ENCODE results near the gene OS9.
A peak's percentile ranks its signal among the peaks of the same experiment; 100 is the strongest.

Gene OS9

GRCh38 chr12:57754411-57755193 is 60.7 kb downstream of the OS9 start, which contains the start of gene MARCHF9:
Gene MARCHF9 (plus strand): TSS chr12:57755103. CDS start chr12:57755529, 426 bp downstream.
- Histone ChIP-seq H3K4me1 (peaks cover 43 to 59% (median 51%) of the 10 kb centered on the region in 10 experiments), H3K9ac (peak within 1 kb of the TSS; percentile 50 to 87 (median 73)), H3K27ac (peak within 1 kb of the TSS in 5 of 11 experiments; percentile 7 to 67 (median 52); a peak in 9 of 22 replicates), H3K9me3 (replicated peaks in 1 of 11) (no peaks in the 10 kb centered on the region), H3K27me3 (peaks cover 39 to 66% (median 66%) of the 10 kb centered on the region in 11 experiments), H4K20me1 (peaks cover under 1 to 42% (median 13%) of the 10 kb centered on the region in 11 experiments; a peak in 15 of 22 replicates), H3K36me3 (peaks cover 16 to 33% (median 16%) of the 10 kb centered on the region in 11 experiments), H3K4me3 (peak within 1 kb of the TSS; percentile 60 to 84 (median 69)), H3K4me2 (peak within 1 kb of the TSS; percentile 93 to 100 (median 99))
- TF ChIP-seq Cebpa-rat (IDR thresholded peaks at IDR 0.05), result no peak

GRCh38 chr12:57755194-57755453 is 61.2 kb downstream of the OS9 start:
- H3K4me3 ChIP-seq, result peak overlapping the region; percentile 60 to 84 (median 69)
- H3K4me2 ChIP-seq, result peak overlapping the region in 10 of 11 experiments; percentile 66 to 100 (median 98); a peak in 14 of 22 replicates
- peaks cover 43 to 54% (median 50%) of the 10 kb centered on the region in 10 experiments for H3K4me1 ChIP-seq
- H3K9me3 ChIP-seq (replicated peaks in 1 of 11), result no peaks in the 10 kb centered on the region
- H3K36me3 ChIP-seq, result peaks cover 10 to 27% (median 11%) of the 10 kb centered on the region in 11 experiments
- no peak for TF ChIP-seq Cebpa-rat (IDR thresholded peaks at IDR 0.05)
- H4K20me1 ChIP-seq, result peaks cover 3 to 40% (median 18%) of the 10 kb centered on the region in 11 experiments; a peak in 15 of 22 replicates
- no peak overlapping the region; a peak in 1 of 22 replicates for H3K27ac ChIP-seq
- peak overlapping the region in 8 of 11 experiments; percentile 45 to 82 (median 54); a peak in 7 of 22 replicates for H3K9ac ChIP-seq
- H3K27me3 ChIP-seq, result peaks cover 39 to 66% (median 66%) of the 10 kb centered on the region in 11 experiments

- Histone ChIP-seq H3K36me3 (peaks cover 5 to 22% (median 5%) of the 10 kb centered on the region in 11 experiments), H3K4me2 (peak overlapping the region; percentile 93 to 100 (median 99)), H3K27me3 (peaks cover 39 to 71% (median 66%) of the 10 kb centered on the region in 11 experiments), H3K4me3 (peak overlapping the region; percentile 60 to 84 (median 69)), H3K9me3 (replicated peaks in 1 of 11) (no peaks in the 10 kb centered on the region), H3K9ac (peak overlapping the region; percentile 50 to 87 (median 73)), H3K4me1 (peaks cover 38 to 48% (median 44%) of the 10 kb centered on the region in 10 experiments), H4K20me1 (peaks cover 3 to 40% (median 20%) of the 10 kb centered on the region in 11 experiments; a peak in 15 of 22 replicates), H3K27ac (peak overlapping the region in 5 of 11 experiments; percentile 7 to 67 (median 52); a peak in 9 of 22 replicates)
- no peak for TF ChIP-seq Cebpa-rat (IDR thresholded peaks at IDR 0.05)
These were observed 61.8 kb downstream of the OS9 start for GRCh38 chr12:57755454-57756372.

GRCh38 chr12:57756406-57757341 is 62.7 kb downstream of the OS9 start:
- Histone ChIP-seq H3K4me2 (peak overlapping the region; percentile 93 to 100 (median 99)), H3K4me3 (peak overlapping the region; percentile 60 to 84 (median 69); a peak in 18 of 20 replicates), H3K4me1 (peaks cover 31 to 40% (median 37%) of the 10 kb centered on the region in 10 experiments), H4K20me1 (peaks cover 3 to 43% (median 18%) of the 10 kb centered on the region in 11 experiments; a peak in 13 of 22 replicates), H3K36me3 (peaks cover 0 to 18% (median 0%) of the 10 kb centered on the region in 11 experiments; a peak in 9 of 22 replicates), H3K9ac (peak overlapping the region in 5 of 11 experiments; percentile 70 to 87 (median 77); a peak in 10 of 22 replicates), H3K9me3 (replicated peaks in 1 of 11) (no peaks in the 10 kb centered on the region), H3K27me3 (peaks cover 39 to 81% (median 75%) of the 10 kb centered on the region in 11 experiments), H3K27ac (peak overlapping the region in 3 of 11 experiments; percentile 52 to 67 (median 63); a peak in 6 of 22 replicates)
- no peak for TF ChIP-seq Cebpa-rat (IDR thresholded peaks at IDR 0.05)

- Histone ChIP-seq H4K20me1 (peaks cover 3 to 54% (median 18%) of the 10 kb centered on the region in 11 experiments; a peak in 13 of 22 replicates), H3K4me2 (no peak overlapping the region), H3K4me1 (peaks cover 28 to 37% (median 34%) of the 10 kb centered on the region in 10 experiments), H3K9me3 (replicated peaks in 1 of 11) (no peaks in the 10 kb centered on the region), H3K27me3 (peaks cover 44 to 91% (median 85%) of the 10 kb centered on the region in 11 experiments), H3K27ac (no peak overlapping the region), H3K9ac (no peak overlapping the region), H3K4me3 (no peak overlapping the region), H3K36me3 (peaks cover 0 to 18% (median under 1%) of the 10 kb centered on the region in 11 experiments; a peak in 9 of 22 replicates)
- no peak for TF ChIP-seq Cebpa-rat (IDR thresholded peaks at IDR 0.05)
These were observed 63.8 kb downstream of the OS9 start for GRCh38 chr12:57757771-57758170.

GRCh38 chr12:57758552-57759359 is 64.8 kb downstream of the OS9 start:
- H3K9ac ChIP-seq, result no peak overlapping the region
- H3K4me2 ChIP-seq, result no peak overlapping the region
- no peak overlapping the region for H3K27ac ChIP-seq
- H3K36me3 ChIP-seq, result peaks cover 0 to 18% (median 6%) of the 10 kb centered on the region in 11 experiments; a peak in 9 of 22 replicates
- peaks cover 53 to 91% (median 85%) of the 10 kb centered on the region in 11 experiments for H3K27me3 ChIP-seq
- H4K20me1 ChIP-seq, result peaks cover 3 to 60% (median 18%) of the 10 kb centered on the region in 11 experiments; a peak in 13 of 22 replicates
- no peak for TF ChIP-seq Cebpa-rat (IDR thresholded peaks at IDR 0.05)
- no peaks in the 10 kb centered on the region for H3K9me3 ChIP-seq (replicated peaks in 1 of 11)
- no peak overlapping the region for H3K4me3 ChIP-seq
- H3K4me1 ChIP-seq, result peaks cover 23 to 27% (median 25%) of the 10 kb centered on the region in 10 experiments

All from BLaER1 treated with 17β-estradiol and CSF1 and Interleukin-3, amounts not matched to agents 10 nM and 100 nM (cell line).